Measurements from ENCODE around the gene MRPL48.
"Not testable (repeated sequence)": the region's sequence is repeated elsewhere in the genome, so short reads cannot be mapped to it uniquely, and the experiment has no call there.

The MRPL48 gene

GRCh38 chr11:73851046-73851764 lies 63.5 kb downstream of the MRPL48 start:
- DNase-seq, result no peak

- no peak for DNase-seq
Observed at GRCh38 chr11:73852049-73852448, 64.4 kb downstream of the MRPL48 start.

- DNase-seq, result no peak
Observed at GRCh38 chr11:73854680-73855079, 67.0 kb downstream of the MRPL48 start.

GRCh38 chr11:73856031-73856567 lies 68.4 kb downstream of the MRPL48 start:
- DNase-seq, result no peak

- no peak for DNase-seq
Observed at GRCh38 chr11:73859671-73860070, 72.0 kb downstream of the MRPL48 start.

GRCh38 chr11:73860202-73860601 lies 72.5 kb downstream of the MRPL48 start:
- no peak for DNase-seq

- no peak for DNase-seq
Observed at GRCh38 chr11:73862986-73863385, 75.3 kb downstream of the MRPL48 start.

GRCh38 chr11:73866095-73866579 lies 78.5 kb downstream of the MRPL48 start:
- DNase-seq, result no peak

- DNase-seq, result peak in 1 of 2 experiments; percentile 3
Observed at GRCh38 chr11:73866586-73866996, 78.9 kb downstream of the MRPL48 start.

GRCh38 chr11:73869332-73869949 lies 81.8 kb downstream of the MRPL48 start:
- no peak for DNase-seq

- DNase-seq, result no peak
Observed at GRCh38 chr11:73870261-73870660, 82.6 kb downstream of the MRPL48 start.

GRCh38 chr11:73872749-73873357 lies 85.2 kb downstream of the MRPL48 start:
- no peak for DNase-seq

GRCh38 chr11:73875380-73875779 lies 87.7 kb downstream of the MRPL48 start:
- DNase-seq, result no peak

GRCh38 chr11:73875840-73876239 lies 88.2 kb downstream of the MRPL48 start:
- no peak for DNase-seq

GRCh38 chr11:73876424-73877310 lies 89.0 kb downstream of the MRPL48 start, which contains the start of the genes COA4 and PAAF1:
Gene COA4, minus strand, starts transcription at chr11:73876846. Its CDS starts 3,468 bp downstream, at chr11:73873378.
Gene PAAF1, plus strand, starts transcription at chr11:73876999. Its CDS starts 23 bp downstream, at chr11:73877022.
- DNase-seq, result peak; percentile 99 to 100

- no peak for DNase-seq
Observed at GRCh38 chr11:73878771-73879170, 91.1 kb downstream of the MRPL48 start.

- not testable (repeated sequence) for DNase-seq
Observed at GRCh38 chr11:73880449-73880848, 92.8 kb downstream of the MRPL48 start.

- DNase-seq, result no peak
Observed at GRCh38 chr11:73883856-73884255, 96.2 kb downstream of the MRPL48 start.

GRCh38 chr11:73888244-73888643 lies 100.6 kb downstream of the MRPL48 start:
- DNase-seq, result no peak

GRCh38 chr11:73889019-73889418 lies 101.3 kb downstream of the MRPL48 start:
- no peak for DNase-seq

- no peak for DNase-seq
Observed at GRCh38 chr11:73889536-73889935, 101.9 kb downstream of the MRPL48 start.

GRCh38 chr11:73893041-73893440 lies 105.4 kb downstream of the MRPL48 start:
- no peak for DNase-seq

Measured in SHP77 (cell line).